ENCODE measurements around the gene CYP27B1.

GRCh38 chr12:57724936-57725740 is 41.7 kb downstream of the CYP27B1 start:
- no peak for TF ChIP-seq CTCF (IDR thresholded peaks at IDR 0.05)
- TF ChIP-seq POLR2A (IDR thresholded peaks at IDR 0.05), result no peak
- no peak for TF ChIP-seq POLR2AphosphoS5 (IDR thresholded peaks at IDR 0.05)

All from breast epithelium (tissue), 3 donors.